ENCODE data around the gene MRRF. TPM values are rescaled to one million over a fixed set of nuclear protein-coding genes. Genes with fewer than 3 reads are reported as not detected.

Gene MRRF
- total RNA-seq, 1 donor from 2014 or later = 55.2 TPM

DNA sequence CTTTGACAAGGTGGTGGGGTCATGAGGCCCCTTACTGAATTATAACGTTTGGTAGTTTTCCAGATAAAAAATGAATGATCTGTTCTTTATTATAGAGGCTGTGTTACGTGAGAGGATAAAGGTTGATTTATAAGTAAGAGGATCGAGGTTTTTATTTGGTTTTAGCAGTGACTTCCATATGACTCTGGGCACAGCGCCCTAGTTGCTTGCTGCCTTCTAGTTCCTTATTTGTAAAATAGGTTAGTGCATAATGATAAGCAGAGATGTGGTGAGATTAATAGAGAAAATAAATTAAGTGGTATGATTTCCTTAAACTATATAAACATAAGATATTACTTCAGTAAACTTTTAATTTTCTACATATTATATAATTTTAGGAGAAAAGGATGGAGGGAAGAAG, 29.8 kb downstream of the MRRF start:
- Mint-ChIP-seq H3K9me3 (no peaks in the 10 kb centered on the region), H3K4me1 (peaks cover 5% of the 10 kb centered on the region), H3K36me3 (ENCODE audit: low read depth) (peaks cover 85% of the 10 kb centered on the region), H3K27ac (no peak overlapping the region), H3K4me3 (no peak overlapping the region), H3K27me3 (no peaks in the 10 kb centered on the region)
- ChIA-PET CTCF (no interaction called here), POLR2A (no interaction called here)
- DNase-seq (no peak), ATAC-seq (ENCODE audit: low read depth) (no peak)
- intact Hi-C loops (cut with micrococcal nuclease) = no loop called here
- TF ChIP-seq, protein P1, sequence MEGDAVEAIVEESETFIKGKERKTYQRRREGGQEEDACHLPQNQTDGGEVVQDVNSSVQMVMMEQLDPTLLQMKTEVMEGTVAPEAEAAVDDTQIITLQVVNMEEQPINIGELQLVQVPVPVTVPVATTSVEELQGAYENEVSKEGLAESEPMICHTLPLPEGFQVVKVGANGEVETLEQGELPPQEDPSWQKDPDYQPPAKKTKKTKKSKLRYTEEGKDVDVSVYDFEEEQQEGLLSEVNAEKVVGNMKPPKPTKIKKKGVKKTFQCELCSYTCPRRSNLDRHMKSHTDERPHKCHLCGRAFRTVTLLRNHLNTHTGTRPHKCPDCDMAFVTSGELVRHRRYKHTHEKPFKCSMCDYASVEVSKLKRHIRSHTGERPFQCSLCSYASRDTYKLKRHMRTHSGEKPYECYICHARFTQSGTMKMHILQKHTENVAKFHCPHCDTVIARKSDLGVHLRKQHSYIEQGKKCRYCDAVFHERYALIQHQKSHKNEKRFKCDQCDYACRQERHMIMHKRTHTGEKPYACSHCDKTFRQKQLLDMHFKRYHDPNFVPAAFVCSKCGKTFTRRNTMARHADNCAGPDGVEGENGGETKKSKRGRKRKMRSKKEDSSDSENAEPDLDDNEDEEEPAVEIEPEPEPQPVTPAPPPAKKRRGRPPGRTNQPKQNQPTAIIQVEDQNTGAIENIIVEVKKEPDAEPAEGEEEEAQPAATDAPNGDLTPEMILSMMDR (IDR thresholded peaks at IDR 0.05) = no peak

DNA sequence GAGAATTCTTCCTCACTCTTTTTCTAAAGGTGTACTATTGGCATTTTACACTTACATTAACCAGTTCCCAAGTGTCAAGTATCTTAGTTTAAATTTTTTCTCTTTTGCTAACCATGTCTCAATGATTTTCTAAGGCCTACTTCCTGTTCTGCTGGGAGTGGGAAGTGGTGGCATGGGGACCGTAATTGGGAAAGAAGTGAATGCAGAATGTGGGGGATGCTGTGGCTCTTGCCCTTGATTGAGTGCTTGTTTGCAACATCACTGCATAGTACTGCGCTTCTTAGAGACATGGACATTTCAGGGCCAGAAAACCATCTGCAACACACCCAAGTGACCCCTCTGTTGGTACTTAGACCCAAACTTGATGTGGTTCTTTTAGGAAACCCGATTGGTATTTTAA, 32.8 kb downstream of the MRRF start:
- H3K9me3 Mint-ChIP-seq = no peaks in the 10 kb centered on the region
- DNase-seq (no peak), ATAC-seq (ENCODE audit: low read depth) (no peak)
- intact Hi-C loops (cut with micrococcal nuclease) = no loop called here
- ChIA-PET CTCF (no interaction called here), POLR2A (no interaction called here)
- no peak overlapping the region for H3K27ac Mint-ChIP-seq
- no peaks in the 10 kb centered on the region for H3K27me3 Mint-ChIP-seq
- H3K4me1 Mint-ChIP-seq = no peaks in the 10 kb centered on the region
- H3K36me3 Mint-ChIP-seq (ENCODE audit: low read depth) = peaks cover 86% of the 10 kb centered on the region
- TF ChIP-seq, protein P1 (IDR thresholded peaks at IDR 0.05) = no peak
- H3K4me3 Mint-ChIP-seq = no peak overlapping the region

DNA sequence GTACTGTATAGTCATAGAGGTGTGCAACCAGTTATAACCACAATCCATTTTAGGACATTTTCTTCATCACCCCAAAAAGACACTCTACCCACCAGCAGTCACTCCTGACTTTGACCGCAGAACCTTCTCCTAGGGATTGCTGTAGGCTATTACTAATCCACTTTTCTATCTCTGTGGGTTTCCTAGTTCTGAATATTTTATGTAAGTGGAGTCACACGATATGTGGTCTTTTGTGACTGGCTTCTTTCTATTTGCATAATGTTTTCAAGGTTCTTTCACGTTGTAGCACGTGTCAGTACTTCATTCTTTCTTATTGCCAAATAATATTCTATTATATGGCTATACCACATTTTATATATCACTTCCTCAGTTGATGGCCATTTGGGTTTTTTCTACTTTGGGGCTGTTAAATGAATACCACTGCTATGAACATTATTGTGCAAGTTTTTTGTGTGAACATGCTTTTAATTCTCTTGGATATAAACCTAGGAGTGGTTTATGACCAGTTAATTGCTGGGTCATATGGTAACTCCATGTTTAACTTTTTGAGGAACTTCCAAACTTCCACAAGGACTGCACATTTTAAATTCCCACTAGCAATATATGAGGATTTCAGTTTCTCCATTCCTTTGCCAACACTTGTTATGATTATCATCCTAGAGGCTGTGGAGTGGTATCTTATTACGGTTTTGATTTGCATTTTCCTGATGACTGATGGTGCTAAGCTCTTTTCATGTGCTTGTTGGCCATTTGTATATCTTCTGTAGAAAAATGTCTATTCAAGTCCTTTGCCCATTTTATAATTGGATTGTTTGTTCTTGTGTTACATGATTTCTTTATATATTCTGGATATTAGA, 37.8 kb downstream of the MRRF start:
- ChIA-PET CTCF (no interaction called here), POLR2A (no interaction called here)
- Mint-ChIP-seq H3K36me3 (ENCODE audit: low read depth) (peaks cover 80% of the 10 kb centered on the region), H3K27ac (no peak overlapping the region), H3K4me1 (no peaks in the 10 kb centered on the region), H3K27me3 (no peaks in the 10 kb centered on the region), H3K4me3 (no peak overlapping the region), H3K9me3 (no peaks in the 10 kb centered on the region)
- intact Hi-C loops (cut with micrococcal nuclease) = no loop called here
- TF ChIP-seq, protein P1 (IDR thresholded peaks at IDR 0.05) = no peak
- DNase-seq (no peak), ATAC-seq (ENCODE audit: low read depth) (no peak)

DNA sequence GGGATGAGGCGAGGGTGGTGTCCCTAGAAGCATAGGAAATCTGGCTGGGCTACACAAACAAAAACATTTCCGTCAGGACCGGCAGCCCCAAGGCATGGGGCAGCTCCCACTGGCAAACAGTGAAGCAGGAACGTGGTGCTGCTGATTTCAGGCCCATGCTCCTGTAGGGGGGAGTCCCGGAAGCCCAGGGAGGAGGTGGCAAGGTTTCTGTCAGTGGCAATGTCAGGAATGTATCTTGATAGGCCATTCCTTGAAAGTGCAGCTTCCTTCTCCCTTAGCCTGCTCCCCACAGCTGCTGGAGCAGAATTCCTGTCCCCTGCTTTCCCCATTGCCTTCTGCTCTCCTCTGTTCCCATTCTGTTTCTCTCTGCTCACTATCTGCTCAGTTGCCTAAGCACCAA, 42.4 kb downstream of the MRRF start:
- no peak for DNase-seq
- TF ChIP-seq, protein P1 (IDR thresholded peaks at IDR 0.05) = no peak
- POLR2A ChIA-PET = no interaction called here
- no peaks in the 10 kb centered on the region for H3K9me3 Mint-ChIP-seq
- H3K36me3 Mint-ChIP-seq (ENCODE audit: low read depth) = peaks cover 77% of the 10 kb centered on the region
- CTCF ChIA-PET = no interaction called here
- intact Hi-C loops (cut with micrococcal nuclease) = no loop called here
- no peak overlapping the region for H3K27ac Mint-ChIP-seq
- no peak for ATAC-seq (ENCODE audit: low read depth)
- no peaks in the 10 kb centered on the region for H3K27me3 Mint-ChIP-seq
- H3K4me3 Mint-ChIP-seq = no peak overlapping the region
- no peaks in the 10 kb centered on the region for H3K4me1 Mint-ChIP-seq

DNA sequence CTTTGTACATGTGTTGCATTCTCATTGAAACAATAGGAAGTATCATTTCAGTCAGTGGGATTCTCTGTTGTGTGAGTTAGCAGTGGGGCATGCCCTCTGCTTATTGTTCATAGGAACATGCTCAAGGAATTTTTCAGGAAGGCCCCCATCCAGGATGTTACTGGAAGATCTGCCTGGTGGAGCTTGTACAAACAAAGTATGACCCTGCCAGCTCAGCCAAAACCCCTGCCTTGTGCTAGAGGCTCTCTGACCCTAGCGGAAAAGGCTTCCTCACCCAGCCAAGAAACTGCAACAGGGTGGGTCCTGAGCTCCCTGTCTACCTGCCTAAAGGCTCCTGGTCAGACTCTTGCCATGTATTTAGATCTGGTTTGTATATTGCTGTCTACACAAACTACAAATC, 43.2 kb downstream of the MRRF start:
- DNase-seq (no peak), ATAC-seq (ENCODE audit: low read depth) (no peak)
- ChIA-PET POLR2A (no interaction called here), CTCF (no interaction called here)
- H3K27me3 Mint-ChIP-seq = no peaks in the 10 kb centered on the region
- intact Hi-C loops (cut with micrococcal nuclease) = no loop called here
- TF ChIP-seq, protein P1 (IDR thresholded peaks at IDR 0.05) = no peak
- H3K27ac Mint-ChIP-seq = no peak overlapping the region
- H3K36me3 Mint-ChIP-seq (ENCODE audit: low read depth) = peaks cover 78% of the 10 kb centered on the region
- H3K4me3 Mint-ChIP-seq = no peak overlapping the region
- H3K9me3 Mint-ChIP-seq = no peaks in the 10 kb centered on the region
- H3K4me1 Mint-ChIP-seq = no peaks in the 10 kb centered on the region

Data from activated B cell treated with CpG ODN at 0.5 μM for 24 hours (primary cell).